ENCODE results near the gene NAB2.

The NAB2 gene

DNA sequence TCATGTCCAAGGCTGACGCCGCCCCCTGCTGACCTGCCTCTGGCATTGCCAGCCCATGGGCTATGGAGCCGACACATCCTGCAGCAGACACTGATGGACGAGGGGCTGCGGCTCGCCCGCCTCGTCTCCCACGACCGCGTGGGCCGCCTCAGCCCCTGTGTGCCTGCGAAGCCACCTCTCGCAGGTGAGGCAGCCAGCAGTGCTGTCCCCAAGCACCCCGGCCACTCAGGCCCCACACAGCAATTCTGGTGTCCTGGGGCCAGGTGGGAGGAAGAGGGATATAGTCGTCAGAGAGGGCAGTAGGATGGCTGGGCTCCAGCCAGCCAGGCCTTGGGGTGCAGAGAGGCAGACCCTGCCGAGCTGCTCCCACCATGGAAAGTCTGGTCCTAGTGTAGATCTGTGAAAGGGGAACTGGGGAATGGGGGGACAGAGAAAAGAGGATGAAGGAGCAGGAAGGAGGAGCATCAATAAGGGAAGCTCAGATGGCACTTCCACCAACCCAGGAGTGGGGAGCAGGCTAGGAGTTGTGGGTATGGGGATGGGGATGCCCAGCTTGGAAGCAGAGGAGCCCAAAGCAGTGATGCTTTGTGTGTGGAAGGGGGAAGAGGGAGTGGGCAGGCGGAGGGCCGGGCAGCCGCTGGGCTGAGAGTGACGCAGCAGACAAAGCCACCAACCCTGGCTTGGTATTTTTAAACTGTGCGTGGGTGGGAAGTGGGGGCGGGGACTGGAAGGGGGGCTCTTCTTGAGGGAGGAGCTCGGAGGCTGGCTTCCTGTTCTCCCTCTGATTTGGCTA, 4.7 kb downstream of the NAB2 start:
- DNase-seq (ENCODE audit: low spot score) = no peak

GRCh38 chr12:57094208-57095160, 5.6 kb downstream of the NAB2 start:
- no peak for DNase-seq (ENCODE audit: low spot score)

DNA sequence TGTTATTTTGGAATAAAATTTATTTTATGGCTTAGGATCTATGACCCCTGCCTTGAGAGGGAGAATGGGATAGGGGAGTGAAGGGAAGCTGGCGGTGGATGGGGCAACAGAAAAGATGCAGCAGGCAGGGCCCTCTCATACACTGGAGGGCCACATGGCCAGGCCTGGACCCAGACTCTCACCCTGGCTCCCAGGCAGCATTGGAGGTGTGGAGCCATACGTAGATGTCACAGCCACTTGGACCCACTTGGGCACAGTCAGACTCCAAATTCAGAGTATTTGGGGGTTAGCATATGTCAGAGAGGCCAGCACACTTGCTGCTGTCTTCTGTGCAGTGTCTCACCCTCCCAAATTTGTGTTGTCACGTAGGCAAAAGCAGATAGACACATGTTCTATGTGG, 6.5 kb downstream of the NAB2 start:
- DNase-seq (ENCODE audit: low spot score) = no peak

DNA sequence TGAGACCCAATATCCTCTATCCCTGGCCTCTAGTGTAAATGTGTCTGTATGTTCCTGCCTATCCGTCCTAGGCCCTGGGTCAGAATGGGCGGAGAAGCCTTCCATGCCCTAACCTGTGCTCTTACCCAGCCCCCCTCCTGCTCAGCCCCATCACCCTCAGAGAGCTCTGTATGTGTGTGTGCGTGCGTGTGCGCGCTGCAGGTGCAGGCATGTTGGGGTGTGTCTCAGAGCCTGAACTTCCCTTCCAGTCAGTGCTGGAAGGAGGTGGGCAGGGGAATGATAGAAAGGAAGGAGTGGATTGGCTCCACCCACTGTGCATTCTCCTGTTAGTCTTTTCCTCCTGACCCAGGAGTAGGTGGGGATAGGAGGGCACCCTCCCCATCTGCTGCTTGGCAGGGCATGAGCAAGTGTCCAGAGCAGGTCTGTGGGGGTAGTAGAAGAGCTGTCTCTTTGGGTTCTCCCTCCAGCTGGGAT, 7.2 kb downstream of the NAB2 start:
- no peak for DNase-seq (ENCODE audit: low spot score)

DNA sequence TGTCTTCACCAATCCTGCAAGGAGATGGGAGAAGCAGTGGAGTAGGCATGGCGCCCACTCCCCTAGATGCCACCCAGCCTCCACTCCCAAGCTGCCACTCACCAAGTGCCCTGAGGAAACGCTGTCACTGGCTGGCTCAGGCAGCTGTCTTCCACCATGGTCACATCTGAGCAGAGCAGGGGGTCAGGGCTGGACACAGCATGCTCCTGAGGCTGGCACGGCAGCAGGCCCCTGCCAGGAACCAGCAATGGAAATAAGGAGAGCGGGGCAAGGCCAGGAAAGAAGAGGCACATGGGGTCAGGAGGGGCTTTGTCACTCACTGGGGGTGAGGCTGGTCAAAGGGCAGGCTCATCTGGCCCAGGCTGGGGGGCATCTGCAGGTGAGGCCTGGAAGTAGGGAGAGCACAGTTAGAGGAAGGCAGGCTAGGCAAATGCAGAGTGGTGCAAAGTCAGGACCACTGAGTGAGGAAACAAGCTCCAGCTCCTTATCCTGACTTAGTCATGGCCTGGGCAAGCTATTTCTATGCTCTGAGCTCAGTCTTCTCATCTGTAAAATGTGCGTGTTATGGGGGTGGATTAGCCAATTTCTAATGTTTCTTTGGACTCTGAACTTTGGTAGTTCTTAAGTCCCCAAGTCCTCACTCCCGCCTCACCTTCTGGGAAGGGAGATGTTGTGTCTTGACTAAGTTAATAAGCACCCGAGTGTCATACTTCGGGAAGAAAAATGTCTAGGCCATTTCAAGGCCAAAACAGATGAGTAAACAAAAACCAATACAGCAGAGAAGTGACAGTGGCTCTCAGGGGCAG, 8.0 kb downstream of the NAB2 start:
- DNase-seq (ENCODE audit: low spot score) = no peak

DNA sequence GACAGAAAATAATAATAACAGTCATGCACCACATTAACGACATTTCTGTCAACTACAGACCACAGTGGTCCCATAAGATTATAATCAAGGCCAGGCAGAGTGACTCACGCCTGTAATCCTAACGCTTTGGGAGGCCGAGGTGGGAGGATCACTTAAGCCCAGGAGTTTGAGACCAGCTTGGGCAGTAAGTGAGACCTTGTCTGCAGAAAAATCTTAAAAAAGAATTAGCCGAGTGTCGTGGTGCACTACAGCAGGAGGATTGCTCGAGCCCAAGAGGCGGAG, 8.6 kb downstream of the NAB2 start:
- no peak for DNase-seq (ENCODE audit: low spot score)

- no peak for DNase-seq (ENCODE audit: low spot score)
Measured at GRCh38 chr12:57098546-57098945, 9.6 kb downstream of the NAB2 start.

GRCh38 chr12:57099047-57099714, 10.3 kb downstream of the NAB2 start:
- no peak for DNase-seq (ENCODE audit: low spot score)

GRCh38 chr12:57099766-57100165, 10.9 kb downstream of the NAB2 start:
- no peak for DNase-seq (ENCODE audit: low spot score)

DNA sequence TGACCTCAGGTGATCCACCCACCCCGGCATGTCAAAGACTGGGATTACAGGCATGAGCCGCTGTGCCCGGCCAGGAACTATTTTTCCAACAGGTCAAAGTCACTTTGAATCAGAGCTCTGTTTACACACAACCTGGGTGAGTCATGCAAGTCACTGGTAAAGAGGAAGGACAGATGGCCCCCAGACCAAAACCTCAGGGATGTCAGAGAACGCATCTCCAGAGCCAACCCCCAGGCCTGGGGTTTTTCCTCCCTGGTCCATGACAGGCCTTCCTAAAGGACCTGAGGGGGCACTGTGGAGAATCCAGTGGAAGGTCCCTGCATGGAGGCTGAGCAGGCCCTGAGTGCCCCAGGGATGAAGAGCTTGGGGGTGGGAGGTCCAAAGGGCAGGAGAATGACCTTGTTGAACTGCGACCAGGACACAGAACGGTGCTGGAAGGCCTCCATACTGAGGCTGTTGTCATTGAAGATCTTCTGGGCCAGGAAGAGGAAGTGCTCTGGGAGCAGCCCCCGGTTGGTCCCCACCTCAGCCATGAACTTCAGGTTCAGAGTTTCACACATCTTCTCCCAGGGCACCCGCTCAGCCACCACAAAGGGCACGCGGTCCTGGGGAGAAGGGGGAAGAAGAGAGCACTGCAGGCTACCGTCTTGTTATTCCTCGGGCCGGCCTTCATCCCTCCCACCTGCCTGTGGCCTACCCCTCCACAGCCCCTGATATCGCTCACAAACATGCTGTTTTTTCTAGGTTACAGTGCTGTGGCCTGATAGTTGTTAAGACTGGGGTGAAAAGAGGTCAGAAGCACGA, 13.2 kb downstream of the NAB2 start:
- DNase-seq (ENCODE audit: low spot score) = no peak

DNA sequence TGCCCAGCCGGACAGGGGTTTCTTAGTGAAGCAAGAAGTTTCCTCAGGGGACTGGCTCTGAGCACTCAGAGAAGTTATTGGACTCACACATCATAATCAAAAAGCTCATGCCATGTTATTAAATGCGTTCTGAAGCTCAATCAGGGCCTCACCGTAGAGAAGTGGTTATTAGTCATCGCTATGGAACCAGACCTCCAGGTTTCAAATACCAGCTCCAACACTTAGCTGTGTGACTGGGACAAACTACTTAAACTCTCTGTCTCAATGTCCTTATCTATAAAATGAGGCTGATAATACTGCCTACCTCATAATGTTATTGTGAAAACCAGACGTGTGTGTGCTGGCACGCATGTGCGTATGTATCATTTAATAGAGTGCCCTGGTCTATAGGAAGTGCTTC, 14.9 kb downstream of the NAB2 start:
- DNase-seq (ENCODE audit: low spot score) = no peak

- DNase-seq (ENCODE audit: low spot score) = no peak
Measured at GRCh38 chr12:57104292-57104910, 15.5 kb downstream of the NAB2 start.

GRCh38 chr12:57105011-57105753, 16.3 kb downstream of the NAB2 start:
- DNase-seq (ENCODE audit: low spot score) = no peak

DNA sequence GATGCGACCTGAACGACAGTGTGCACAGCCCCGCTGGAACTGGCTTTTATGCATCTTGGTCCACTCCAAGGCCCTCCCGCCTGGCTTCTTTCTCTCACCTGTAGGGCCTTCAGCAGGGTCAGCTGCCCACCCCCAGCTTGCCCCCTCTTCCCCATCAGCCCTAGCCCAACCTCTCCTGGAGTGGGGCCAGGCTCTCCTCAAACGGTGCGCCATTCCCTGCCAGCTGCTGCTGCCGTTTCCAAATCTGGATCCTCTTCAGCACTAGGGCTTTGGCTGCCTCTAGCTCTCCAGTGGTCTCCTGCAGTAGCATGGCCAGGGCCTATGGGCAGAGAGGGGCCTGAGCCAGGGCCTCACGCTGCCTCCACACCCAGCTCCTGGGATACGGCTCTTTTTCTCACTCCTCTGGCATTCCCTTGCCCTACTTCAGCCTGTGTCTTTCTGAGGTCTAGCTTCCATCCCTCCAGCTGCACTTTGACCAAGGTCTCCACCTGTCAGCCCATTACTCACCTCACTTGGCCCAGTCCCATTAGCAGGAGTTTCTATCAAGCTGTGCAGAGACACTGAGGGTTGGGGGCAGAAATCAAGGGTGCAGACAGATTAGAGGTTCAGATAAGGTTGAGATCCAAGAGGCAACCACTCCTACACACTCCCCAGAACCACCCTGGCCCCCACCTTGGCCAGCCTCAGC, 17.3 kb downstream of the NAB2 start:
- no peak for DNase-seq (ENCODE audit: low spot score)

DNA sequence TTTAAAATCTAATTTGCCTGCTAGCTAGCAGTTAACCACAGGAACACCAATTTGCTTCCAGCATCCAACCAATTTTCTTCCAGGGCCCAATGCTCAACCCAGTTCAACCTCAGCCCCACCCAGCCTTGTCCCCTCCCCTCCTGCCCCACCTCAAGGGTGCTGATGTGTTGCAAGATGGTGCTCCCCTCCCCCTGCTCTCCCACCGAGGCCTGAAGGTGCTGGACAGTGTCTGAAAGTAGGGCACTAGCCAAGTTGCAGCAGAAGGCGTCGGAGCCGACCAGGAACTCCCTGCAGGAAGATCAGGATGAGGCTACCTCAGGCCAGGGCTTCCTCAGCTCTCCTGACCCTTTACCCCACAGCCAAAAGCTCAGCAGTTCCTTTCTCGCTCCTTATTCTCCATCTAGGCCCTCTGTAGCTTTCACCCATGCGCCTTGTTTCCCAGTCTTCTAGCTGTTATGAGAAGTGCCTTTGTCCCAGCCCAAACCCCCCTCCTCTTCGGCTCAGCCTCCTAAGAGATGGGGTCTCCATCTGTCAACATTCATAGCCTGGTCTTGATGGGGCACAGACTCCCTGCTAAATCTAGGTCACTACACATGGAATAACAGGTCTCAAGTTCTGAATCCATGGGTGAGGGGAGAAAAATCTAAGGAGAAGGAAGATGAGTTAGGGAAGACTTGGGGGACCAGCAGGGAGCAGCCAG, 18.7 kb downstream of the NAB2 start:
- no peak for DNase-seq (ENCODE audit: low spot score)

DNA sequence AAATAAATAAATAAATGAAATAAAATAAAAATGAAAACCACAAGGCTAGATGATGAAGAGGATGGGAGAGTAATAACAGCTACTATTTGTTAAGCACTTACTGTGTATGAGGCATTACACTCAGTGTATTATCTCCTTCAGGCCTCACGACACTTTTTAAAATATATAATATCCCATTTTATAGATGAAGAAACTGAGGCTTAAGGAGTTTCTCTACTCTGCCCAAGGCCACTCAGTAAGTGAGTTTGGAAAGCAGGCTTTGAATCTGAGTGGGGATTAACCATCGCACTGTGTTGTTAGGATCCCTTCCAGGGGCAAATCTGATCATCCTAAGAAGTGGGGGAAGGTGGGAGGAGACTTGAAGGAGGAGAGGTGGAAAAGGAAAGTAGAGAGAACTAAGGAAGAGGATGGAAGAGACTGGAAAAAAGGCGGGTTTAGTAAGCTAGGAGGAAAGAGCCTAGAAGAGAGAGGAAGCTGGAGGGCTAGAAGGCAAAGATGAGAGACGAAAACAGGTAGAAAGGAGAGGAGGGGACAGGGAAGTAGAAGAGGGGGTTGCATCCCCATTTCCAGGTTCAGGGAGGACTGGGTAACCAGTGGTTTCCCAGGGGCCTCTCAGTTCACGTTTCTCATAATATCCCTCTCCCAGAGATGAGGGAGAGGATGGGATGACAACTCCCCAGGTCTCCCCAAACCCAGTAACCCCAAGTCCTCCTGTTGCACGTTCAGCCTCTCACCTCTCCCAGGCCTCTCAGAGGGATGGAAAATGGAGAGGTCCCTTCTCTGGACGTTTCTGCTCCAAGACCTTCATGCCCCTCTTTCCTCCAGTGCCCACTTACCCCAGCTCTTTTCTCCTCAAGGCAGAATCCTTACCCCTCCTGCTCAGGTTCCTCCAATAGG, 20.5 kb downstream of the NAB2 start:
- DNase-seq (ENCODE audit: low spot score) = no peak

Measured in left forelimb (tissue), 1 donor.